ENCODE results near the gene PRR23C.

PRR23C gene

GRCh38 chr3:138995706-138996105, 49.0 kb downstream of the PRR23C start:
- DNase-seq: no peak

Measured in stimulated activated CD4-positive, alpha-beta T cell treated with anti-CD3 and anti-CD28 coated beads, Interleukin-15, amount 100 ng/mL, for 24 hours (primary cell).